ENCODE measurements around the gene TMEM132C.
"Not testable (repeated sequence)": the region's sequence is repeated elsewhere in the genome, so short reads cannot be mapped to it uniquely, and the experiment has no call there.

DNA sequence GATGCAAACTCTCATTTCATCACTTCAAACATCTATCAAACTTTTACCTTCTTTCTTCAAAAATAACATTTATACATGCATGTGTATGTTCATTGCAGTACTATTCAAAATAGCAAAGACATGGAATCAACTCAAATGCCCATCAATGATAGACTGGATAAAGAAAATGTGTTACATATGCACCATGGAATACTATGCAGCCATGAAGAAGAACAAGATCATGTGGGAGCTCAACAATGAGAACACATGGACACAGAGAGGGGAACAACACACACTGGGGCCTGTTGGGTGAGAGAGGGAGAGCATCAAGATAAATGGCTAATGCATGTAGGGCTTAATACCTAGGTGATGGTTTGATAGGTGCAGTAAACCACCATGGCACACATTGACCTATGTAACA is 13.1 kb upstream of the TMEM132C start:
- TF ChIP-seq, protein P1, sequence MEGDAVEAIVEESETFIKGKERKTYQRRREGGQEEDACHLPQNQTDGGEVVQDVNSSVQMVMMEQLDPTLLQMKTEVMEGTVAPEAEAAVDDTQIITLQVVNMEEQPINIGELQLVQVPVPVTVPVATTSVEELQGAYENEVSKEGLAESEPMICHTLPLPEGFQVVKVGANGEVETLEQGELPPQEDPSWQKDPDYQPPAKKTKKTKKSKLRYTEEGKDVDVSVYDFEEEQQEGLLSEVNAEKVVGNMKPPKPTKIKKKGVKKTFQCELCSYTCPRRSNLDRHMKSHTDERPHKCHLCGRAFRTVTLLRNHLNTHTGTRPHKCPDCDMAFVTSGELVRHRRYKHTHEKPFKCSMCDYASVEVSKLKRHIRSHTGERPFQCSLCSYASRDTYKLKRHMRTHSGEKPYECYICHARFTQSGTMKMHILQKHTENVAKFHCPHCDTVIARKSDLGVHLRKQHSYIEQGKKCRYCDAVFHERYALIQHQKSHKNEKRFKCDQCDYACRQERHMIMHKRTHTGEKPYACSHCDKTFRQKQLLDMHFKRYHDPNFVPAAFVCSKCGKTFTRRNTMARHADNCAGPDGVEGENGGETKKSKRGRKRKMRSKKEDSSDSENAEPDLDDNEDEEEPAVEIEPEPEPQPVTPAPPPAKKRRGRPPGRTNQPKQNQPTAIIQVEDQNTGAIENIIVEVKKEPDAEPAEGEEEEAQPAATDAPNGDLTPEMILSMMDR (conservative IDR thresholded peaks at IDR 0.05; ENCODE audit: low read depth, low read length): not testable (repeated sequence)
- not testable (repeated sequence) for TF ChIP-seq EZH2phosphoT487 (IDR thresholded peaks at IDR 0.05; ENCODE audit: borderline replicate concordance, low read length)
